ENCODE measurements around the gene USHBP1. TPM values are rescaled to one million over a fixed set of nuclear protein-coding genes. Genes with fewer than 3 reads are reported as not detected.

Gene USHBP1
- total RNA-seq, 1 experiment from 2014 or later: 0.15 TPM

- no peak overlapping the region for H2AFZ ChIP-seq (ENCODE audit: low read depth, low read length, poor library complexity, severe bottlenecking)
- H3K9ac ChIP-seq (ENCODE audit: low read length): no peak overlapping the region
- intact Hi-C loops (cut with micrococcal nuclease): no loop called here
- ChIA-PET CTCF (no interaction called here), RAD21 (ENCODE audit: low non-redundant PET in 1 of 2, low total read pairs in 2 of 2, uncharacterized antibody in 2 of 2, unreplicated experiment in 2 of 2) (no interaction called here), POLR2A (no interaction called here)
- peaks cover 15 to 36% of the 10 kb centered on the region in 2 experiments; a peak in 3 of 4 replicates for H3K4me1 ChIP-seq (ENCODE audit: control insufficient read depth in 1 of 2, insufficient read depth in 2 of 2, low read length in 2 of 2)
- H3K27me3 ChIP-seq (ENCODE audit: insufficient read depth, low read length): no peaks in the 10 kb centered on the region
- no TSS peak for BruUV-seq (replicated peaks)
- H3K4me2 ChIP-seq (ENCODE audit: low read length): no peak overlapping the region
- no peak overlapping the region for H3K27ac ChIP-seq (ENCODE audit: low read depth, low read length)
- peaks cover 6 to 10% of the 10 kb centered on the region in 2 experiments; a peak in 2 of 4 replicates for H3K36me3 ChIP-seq (ENCODE audit: control insufficient read depth in 1 of 2, insufficient read depth in 2 of 2, low read length in 2 of 2)
- H3K4me3 ChIP-seq (replicated peaks in 1 of 2; ENCODE audit: low read depth in 1 of 2, low read length in 2 of 2): no peak overlapping the region
- H3K79me2 ChIP-seq (ENCODE audit: insufficient read depth, low read length): peaks cover 7% of the 10 kb centered on the region; the same call in 1 of the 2 replicates
- H4K20me1 ChIP-seq (ENCODE audit: insufficient read depth): no peaks in the 10 kb centered on the region
- DNase-seq (ENCODE audit: low read depth, low spot score) (no peak), ATAC-seq (no peak)
- TF ChIP-seq ZFX (IDR thresholded peaks at IDR 0.05) (no peak), EZH2 (IDR thresholded peaks at IDR 0.05) (no peak), CEBPB (IDR thresholded peaks at IDR 0.05; ENCODE audit: low read depth) (no peak), ZNF274 (IDR thresholded peaks at IDR 0.05; ENCODE audit: low read depth, low read length) (no peak), EGR1 (IDR thresholded peaks at IDR 0.05; ENCODE audit: low read depth) (no peak), SRF (IDR thresholded peaks at IDR 0.05; ENCODE audit: low read depth) (no peak), ELF1 (IDR thresholded peaks at IDR 0.05; ENCODE audit: borderline replicate concordance, low read depth) (no peak)
- TF ChIP-seq, protein P1, sequence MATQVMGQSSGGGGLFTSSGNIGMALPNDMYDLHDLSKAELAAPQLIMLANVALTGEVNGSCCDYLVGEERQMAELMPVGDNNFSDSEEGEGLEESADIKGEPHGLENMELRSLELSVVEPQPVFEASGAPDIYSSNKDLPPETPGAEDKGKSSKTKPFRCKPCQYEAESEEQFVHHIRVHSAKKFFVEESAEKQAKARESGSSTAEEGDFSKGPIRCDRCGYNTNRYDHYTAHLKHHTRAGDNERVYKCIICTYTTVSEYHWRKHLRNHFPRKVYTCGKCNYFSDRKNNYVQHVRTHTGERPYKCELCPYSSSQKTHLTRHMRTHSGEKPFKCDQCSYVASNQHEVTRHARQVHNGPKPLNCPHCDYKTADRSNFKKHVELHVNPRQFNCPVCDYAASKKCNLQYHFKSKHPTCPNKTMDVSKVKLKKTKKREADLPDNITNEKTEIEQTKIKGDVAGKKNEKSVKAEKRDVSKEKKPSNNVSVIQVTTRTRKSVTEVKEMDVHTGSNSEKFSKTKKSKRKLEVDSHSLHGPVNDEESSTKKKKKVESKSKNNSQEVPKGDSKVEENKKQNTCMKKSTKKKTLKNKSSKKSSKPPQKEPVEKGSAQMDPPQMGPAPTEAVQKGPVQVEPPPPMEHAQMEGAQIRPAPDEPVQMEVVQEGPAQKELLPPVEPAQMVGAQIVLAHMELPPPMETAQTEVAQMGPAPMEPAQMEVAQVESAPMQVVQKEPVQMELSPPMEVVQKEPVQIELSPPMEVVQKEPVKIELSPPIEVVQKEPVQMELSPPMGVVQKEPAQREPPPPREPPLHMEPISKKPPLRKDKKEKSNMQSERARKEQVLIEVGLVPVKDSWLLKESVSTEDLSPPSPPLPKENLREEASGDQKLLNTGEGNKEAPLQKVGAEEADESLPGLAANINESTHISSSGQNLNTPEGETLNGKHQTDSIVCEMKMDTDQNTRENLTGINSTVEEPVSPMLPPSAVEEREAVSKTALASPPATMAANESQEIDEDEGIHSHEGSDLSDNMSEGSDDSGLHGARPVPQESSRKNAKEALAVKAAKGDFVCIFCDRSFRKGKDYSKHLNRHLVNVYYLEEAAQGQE (IDR thresholded peaks at IDR 0.05; ENCODE audit: low read depth): no peak
- TF ChIP-seq, protein P2, sequence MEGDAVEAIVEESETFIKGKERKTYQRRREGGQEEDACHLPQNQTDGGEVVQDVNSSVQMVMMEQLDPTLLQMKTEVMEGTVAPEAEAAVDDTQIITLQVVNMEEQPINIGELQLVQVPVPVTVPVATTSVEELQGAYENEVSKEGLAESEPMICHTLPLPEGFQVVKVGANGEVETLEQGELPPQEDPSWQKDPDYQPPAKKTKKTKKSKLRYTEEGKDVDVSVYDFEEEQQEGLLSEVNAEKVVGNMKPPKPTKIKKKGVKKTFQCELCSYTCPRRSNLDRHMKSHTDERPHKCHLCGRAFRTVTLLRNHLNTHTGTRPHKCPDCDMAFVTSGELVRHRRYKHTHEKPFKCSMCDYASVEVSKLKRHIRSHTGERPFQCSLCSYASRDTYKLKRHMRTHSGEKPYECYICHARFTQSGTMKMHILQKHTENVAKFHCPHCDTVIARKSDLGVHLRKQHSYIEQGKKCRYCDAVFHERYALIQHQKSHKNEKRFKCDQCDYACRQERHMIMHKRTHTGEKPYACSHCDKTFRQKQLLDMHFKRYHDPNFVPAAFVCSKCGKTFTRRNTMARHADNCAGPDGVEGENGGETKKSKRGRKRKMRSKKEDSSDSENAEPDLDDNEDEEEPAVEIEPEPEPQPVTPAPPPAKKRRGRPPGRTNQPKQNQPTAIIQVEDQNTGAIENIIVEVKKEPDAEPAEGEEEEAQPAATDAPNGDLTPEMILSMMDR (IDR thresholded peaks at IDR 0.05 in 2 of 3, conservative IDR thresholded peaks at IDR 0.05 in 1 of 3; ENCODE audit: borderline replicate concordance in 1 of 3, insufficient read depth in 1 of 3, low read depth in 2 of 3, low read length in 2 of 3): no peak
- TF ChIP-seq, protein P3, sequence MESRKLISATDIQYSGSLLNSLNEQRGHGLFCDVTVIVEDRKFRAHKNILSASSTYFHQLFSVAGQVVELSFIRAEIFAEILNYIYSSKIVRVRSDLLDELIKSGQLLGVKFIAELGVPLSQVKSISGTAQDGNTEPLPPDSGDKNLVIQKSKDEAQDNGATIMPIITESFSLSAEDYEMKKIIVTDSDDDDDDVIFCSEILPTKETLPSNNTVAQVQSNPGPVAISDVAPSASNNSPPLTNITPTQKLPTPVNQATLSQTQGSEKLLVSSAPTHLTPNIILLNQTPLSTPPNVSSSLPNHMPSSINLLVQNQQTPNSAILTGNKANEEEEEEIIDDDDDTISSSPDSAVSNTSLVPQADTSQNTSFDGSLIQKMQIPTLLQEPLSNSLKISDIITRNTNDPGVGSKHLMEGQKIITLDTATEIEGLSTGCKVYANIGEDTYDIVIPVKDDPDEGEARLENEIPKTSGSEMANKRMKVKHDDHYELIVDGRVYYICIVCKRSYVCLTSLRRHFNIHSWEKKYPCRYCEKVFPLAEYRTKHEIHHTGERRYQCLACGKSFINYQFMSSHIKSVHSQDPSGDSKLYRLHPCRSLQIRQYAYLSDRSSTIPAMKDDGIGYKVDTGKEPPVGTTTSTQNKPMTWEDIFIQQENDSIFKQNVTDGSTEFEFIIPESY (IDR thresholded peaks at IDR 0.05; ENCODE audit: extremely low read depth, insufficient replicate concordance, low read length): no peak
- H3K9me2 ChIP-seq (ENCODE audit: insufficient read depth): no peaks in the 10 kb centered on the region
- no peaks in the 10 kb centered on the region for H3K9me3 ChIP-seq (ENCODE audit: control insufficient read depth in 1 of 2, insufficient read depth in 1 of 2, low read depth in 1 of 2, low read length in 2 of 2)
Observed at GRCh38 chr19:17211547-17212446, 52.7 kb downstream of the USHBP1 start.

Measured in HCT116 (cell line).